GM18526 (cell line): ENCODE data around the gene METTL1.

Experiments used
- POLR2A ChIP-seq: IDR thresholded peaks from 3 replicates; pipeline ENCODE4 v1.6.1; 2011; ENCODE audit not compliant: insufficient read length; ENCODE audit errors: extremely low read depth

METTL1 gene

GRCh38 chr12:57739914-57740538 is 31.9 kb downstream of the METTL1 start:
- no peak for TF ChIP-seq POLR2A

- no peak for TF ChIP-seq POLR2A
These were observed 32.5 kb downstream of the METTL1 start for GRCh38 chr12:57739387-57739786.

GRCh38 chr12:57738661-57739237 is 33.2 kb downstream of the METTL1 start, which contains the start of gene AGAP2:
Gene AGAP2 (minus strand): TSS chr12:57738742. CDS start chr12:57738246, 496 bp downstream.
- TF ChIP-seq POLR2A, result no peak

- TF ChIP-seq POLR2A, result no peak
These were observed 34.1 kb downstream of the METTL1 start for GRCh38 chr12:57737467-57738460.

GRCh38 chr12:57736741-57737466 is 35.0 kb downstream of the METTL1 start:
- no peak for TF ChIP-seq POLR2A

- TF ChIP-seq POLR2A, result no peak
These were observed 35.8 kb downstream of the METTL1 start for GRCh38 chr12:57735952-57736740.

GRCh38 chr12:57735198-57735855 is 36.6 kb downstream of the METTL1 start:
- no peak for TF ChIP-seq POLR2A

GRCh38 chr12:57734591-57734990 is 37.3 kb downstream of the METTL1 start:
- no peak for TF ChIP-seq POLR2A

- no peak for TF ChIP-seq POLR2A
These were observed 38.0 kb downstream of the METTL1 start for GRCh38 chr12:57733928-57734327.

GRCh38 chr12:57732726-57733593 is 38.9 kb downstream of the METTL1 start:
- TF ChIP-seq POLR2A, result no peak

- no peak for TF ChIP-seq POLR2A
These were observed 39.6 kb downstream of the METTL1 start for GRCh38 chr12:57732270-57732669.

- no peak for TF ChIP-seq POLR2A
These were observed 40.4 kb downstream of the METTL1 start for GRCh38 chr12:57731411-57732080.
